CD4-positive, alpha-beta T cell treated with Interferon alpha-2 for 1 hour (primary cell): ENCODE measurements around the gene ATP1B3.
"Not testable (repeated sequence)": the region's sequence is repeated elsewhere in the genome, so short reads cannot be mapped to it uniquely, and the experiment has no call there.

Source experiments
- DNase-seq, 2 donors: peaks; one replicate each; pipeline ENCODE4 v3.0.0-alpha.2; 2020 to 2022

Gene ATP1B3

DNA sequence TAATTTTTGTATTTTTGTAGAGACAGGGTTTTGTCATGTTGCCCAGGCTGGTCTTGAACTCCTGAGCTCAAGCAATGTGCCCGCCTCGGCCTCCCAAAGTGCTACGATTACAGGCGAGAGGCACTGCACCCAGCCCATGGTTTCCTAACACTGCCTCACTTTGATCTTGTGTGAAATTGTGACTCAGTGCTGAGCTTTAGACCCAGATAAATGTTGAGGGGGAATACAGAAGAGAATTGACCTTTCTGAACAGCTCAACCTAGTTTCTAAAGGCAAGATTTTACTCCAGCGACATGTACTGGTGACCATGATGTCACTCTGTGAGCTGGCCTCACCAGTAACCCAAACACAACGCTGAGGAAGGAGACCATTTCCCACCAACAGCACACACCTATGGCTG, 73.5 kb downstream of the ATP1B3 start:
- no peak for DNase-seq

DNA sequence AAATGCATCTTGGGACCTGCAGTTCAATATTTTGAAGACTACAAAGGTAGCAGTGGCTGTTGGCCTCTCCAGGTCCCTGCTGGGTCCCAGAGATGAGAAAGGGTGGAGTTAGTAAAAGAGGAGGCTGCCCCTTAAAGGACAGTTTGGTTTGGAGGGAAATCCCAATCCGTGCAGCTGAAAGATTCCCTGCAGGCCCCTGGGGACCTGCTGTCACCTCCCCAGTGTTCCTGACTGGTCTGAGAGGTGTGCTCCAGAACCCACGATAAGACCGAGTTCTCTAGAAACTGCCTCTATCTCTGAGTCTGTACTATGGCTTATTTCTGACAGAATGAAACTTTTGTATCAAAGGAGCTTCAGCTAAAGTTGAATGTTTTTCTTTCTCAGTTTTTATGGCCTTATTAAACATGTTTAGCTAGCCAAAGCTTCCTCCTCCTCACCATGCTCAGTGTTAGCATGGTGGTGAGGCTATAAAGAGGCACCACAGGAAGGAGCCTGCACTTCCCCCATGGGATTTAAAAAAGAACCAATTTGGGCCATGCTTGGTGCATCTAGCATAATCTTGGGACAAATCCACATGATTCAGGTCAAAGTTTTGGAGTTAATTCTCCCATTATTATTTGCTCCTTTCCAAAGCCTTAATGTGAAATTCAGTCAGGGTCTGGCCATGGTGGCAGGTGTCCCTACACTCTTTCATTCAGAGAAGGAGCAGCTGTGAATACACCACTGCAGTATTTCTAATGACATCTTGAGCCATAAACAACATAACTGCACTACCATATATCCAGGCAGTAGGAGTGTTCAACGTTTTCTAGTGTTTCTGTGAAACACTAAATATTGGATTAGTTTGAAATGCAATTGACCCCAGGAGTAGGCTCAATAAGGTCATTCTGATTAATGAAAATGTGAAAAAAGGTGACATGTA, 74.4 kb downstream of the ATP1B3 start:
- DNase-seq: no peak

DNA sequence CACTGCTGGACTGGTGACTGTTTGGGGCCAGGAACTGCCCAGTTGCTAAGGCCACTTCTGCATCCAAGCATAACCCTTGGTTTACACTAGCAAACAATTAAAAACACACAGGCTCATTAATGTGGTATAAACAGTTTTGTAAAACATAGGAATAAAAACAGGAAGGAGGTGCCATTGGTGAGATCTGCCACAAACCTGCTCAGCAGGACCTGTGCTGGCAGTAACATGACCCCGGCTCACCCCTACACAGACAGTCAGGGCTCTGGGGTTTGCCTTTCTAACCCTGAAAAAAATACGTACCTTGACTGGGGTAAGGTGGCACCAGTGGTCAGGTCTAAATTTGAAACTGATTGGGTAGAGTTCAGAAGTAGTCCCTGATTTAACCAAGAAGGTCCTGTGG, 76.2 kb downstream of the ATP1B3 start:
- DNase-seq: no peak

- no peak for DNase-seq
Observed at GRCh38 chr3:141955175-141955574, 78.7 kb downstream of the ATP1B3 start.

DNA sequence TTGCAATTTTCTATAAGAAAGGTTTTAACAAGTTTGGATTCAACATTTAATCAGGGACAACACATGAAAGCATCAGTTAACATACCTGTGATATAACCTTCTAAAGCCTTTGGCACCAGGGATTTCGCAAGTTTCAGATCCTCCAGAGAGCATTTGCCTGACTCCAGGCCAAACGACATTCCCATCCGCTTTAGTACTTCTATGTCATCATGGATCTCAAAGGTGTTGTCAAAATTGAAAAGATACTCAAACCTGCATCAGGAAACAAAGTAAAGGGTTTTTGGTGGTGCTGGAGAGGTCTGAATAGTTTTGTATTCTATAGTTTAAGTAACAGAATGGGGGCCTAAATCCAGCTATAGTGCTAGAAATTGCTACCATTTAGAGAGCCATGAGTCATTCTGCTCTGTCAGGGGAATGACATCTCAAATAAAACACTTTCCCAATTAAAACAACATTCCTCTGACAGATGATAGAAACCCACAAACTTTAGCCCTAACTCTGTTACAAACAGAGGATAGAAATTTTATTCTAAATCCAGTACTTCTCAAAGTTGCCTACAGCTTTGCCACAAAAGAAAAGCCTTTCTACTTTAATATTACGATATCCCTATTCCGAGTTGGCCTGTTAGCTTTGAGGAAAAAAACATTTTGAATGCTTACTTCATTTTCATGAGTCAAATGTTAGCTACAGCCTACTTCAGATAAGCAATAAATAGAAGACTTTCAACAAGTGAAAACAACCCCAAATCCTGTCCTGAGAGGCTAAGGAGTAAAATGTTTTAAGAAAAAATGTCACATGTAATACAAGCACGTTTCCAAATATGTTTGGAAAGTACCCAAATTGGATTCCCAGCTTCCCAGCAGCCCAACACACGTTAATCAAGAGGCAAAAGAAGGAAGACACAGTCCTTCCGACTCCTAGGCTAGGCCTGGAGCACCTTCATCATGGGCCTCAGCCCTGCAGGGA, 83.4 kb downstream of the ATP1B3 start:
- no peak for DNase-seq

GRCh38 chr3:141960731-141961130, 84.3 kb downstream of the ATP1B3 start:
- DNase-seq: no peak

- no peak for DNase-seq
Observed at GRCh38 chr3:141963301-141963700, 86.9 kb downstream of the ATP1B3 start.

DNA sequence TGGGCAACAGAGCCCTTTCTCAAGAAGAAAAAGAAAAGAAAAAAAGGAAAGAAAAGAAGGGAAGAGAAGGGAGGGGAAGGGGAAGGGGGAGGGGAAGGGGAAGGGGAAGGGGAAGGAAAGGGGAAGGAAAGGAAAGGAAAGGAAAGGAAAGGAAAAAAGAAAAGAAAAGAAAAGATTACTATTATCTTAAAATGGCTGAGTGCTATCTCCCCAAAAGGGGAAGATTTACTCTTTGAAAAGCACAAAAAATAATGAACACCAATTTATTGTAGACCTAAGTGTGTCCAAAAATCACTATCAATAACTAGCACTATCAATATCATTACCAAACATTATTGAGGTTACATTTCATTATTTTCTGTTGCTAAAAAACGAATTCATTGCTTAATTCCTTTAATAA, 89.0 kb downstream of the ATP1B3 start:
- no peak for DNase-seq

DNA sequence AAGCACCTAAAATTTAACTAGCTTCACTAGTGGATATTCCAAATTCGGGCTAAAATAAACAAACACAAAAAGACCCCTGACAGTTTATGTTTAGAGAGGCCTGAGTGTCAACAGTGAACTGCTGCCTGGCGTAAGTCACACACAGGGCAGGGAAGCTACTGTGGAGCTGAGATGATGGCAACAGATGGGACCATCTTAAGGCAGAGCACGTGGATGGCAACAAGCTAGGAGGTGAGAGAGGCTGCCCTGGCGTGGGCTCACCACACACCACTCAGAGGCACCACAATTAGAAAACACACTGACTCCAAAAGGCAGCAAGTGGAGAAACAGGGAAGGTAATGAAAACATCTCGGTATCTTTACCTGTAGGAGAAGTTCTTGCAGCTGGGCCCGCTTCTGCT, 93.3 kb downstream of the ATP1B3 start:
- no peak for DNase-seq

DNA sequence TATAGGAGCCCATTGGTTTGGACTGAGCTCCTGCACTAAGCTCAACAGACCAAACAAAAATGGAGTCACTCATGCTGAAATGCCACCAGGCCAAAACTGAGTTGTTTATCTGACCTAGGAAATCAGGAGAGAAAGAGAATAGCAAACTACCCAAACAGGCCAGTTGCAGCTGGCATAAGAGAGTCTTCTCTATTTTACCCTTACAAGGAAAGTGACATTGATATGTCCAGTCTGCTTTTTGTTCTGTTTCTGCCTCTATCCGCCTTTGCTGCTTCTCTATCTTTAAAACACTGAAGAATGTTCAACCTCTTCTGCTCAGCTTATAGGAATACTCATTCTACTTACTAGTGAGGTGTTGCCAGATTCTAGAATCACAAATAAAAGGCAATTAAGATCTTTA, 95.1 kb downstream of the ATP1B3 start:
- no peak for DNase-seq

GRCh38 chr3:141972399-141972798, 96.0 kb downstream of the ATP1B3 start:
- no peak for DNase-seq

DNA sequence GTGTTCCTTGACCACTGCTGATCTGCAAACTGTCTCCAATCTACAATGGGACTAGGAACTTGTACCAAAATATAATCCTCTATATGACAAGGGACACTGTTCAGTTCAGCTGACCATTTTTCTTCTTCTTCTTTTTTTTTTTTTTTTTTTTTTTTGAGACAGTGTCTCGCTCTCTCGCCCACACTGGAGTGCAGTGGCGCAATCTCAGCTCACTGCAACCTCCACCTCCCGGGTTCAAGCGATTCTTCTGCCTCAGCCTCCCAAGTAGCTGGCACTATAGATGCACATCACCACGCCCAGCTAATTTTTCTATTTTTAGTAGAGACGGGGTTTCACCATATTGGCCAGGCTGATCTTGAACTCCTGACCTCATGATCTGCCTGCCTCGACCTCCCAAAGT, 98.3 kb downstream of the ATP1B3 start:
- DNase-seq: not testable (repeated sequence)
